ENCODE data around the gene CD200.

- TF ChIP-seq, protein P1, sequence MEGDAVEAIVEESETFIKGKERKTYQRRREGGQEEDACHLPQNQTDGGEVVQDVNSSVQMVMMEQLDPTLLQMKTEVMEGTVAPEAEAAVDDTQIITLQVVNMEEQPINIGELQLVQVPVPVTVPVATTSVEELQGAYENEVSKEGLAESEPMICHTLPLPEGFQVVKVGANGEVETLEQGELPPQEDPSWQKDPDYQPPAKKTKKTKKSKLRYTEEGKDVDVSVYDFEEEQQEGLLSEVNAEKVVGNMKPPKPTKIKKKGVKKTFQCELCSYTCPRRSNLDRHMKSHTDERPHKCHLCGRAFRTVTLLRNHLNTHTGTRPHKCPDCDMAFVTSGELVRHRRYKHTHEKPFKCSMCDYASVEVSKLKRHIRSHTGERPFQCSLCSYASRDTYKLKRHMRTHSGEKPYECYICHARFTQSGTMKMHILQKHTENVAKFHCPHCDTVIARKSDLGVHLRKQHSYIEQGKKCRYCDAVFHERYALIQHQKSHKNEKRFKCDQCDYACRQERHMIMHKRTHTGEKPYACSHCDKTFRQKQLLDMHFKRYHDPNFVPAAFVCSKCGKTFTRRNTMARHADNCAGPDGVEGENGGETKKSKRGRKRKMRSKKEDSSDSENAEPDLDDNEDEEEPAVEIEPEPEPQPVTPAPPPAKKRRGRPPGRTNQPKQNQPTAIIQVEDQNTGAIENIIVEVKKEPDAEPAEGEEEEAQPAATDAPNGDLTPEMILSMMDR (IDR thresholded peaks at IDR 0.05 in 2 of 3, conservative IDR thresholded peaks at IDR 0.05 in 1 of 3; ENCODE audit: insufficient read depth in 2 of 3, low read depth in 1 of 3, low read length in 3 of 3), result no peak
- no peak for TF ChIP-seq TBP (optimal IDR thresholded peaks at IDR 0.05; ENCODE audit: low read depth, low read length)
- TF ChIP-seq RNF2 (IDR thresholded peaks at IDR 0.05), result no peak
- no peak for TF ChIP-seq TCF15 (CRISPR knock-in tag; IDR thresholded peaks at IDR 0.05)
- no peak for TF ChIP-seq HNRNPUL1 (IDR thresholded peaks at IDR 0.05; ENCODE audit: low read length)
- no peak for TF ChIP-seq ILF3 (IDR thresholded peaks at IDR 0.05; ENCODE audit: borderline replicate concordance)
- no peak for TF ChIP-seq ZC3H11A (IDR thresholded peaks at IDR 0.05; ENCODE audit: low read depth, low read length)
Observed at GRCh38 chr3:112405845-112406244, 72.9 kb downstream of the CD200 start.

Data from K562 (cell line).